Activated T-helper 1 cell treated with anti-CD3 and anti-CD28 coated beads, Interleukin-2, amount 50 U/mL, for 16 hours (primary cell): ENCODE results near the gene PZP.

Experiments
- DNase-seq, 2 donors: peaks; one replicate each; pipeline ENCODE4 v3.0.0-alpha.2; 2020; ENCODE audit warnings: low read depth in 1 of 2, low spot score in 1 of 2

The PZP gene

DNA sequence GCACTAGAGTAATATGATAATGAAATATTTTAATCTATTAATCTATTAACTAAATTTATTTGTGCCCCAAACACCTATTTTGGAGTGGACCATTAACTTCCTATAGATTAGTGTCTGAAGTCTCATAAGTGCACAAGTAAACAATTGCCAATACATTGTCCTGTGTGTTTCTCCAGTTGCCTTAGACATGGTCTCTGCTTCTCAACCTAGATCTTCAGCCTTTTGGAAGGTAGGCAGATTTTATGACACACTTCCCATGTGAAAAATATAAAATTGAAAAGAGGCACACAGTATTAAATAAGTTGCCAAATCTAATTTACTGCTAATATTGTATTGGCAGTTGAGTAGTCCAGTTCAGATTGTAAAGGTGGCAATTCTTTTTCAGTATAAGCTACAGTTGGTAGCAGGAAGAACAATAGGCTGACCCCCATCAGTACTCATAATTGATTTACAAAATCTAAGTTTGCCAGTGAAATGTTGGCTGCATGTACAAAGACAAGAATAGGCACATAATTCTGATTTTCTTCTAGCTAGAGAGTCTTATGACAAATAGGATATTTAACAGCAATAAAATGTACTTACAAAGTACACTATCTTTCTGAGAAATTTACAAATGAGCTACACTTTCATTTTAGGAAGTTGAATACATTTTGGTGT is 103.3 kb downstream of the PZP start:
- DNase-seq, result no peak

DNA sequence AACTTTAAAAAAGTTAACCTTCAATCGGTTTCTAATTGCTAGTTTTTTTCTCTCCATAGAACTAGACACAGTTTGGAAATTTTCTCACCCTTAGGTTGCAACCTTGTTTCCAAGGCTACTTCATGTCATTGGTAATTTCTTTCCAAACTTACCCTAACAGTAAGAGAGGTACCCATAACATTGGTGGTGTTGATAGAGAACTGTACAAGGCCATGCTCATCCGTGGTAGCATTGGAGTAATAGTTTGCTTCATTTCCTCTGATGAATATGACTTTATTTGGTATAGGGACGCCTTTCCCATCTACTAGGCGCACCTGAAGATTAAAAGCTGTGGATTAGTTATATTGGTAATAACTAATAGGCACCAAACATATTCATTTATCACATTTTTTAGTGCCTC is 104.1 kb downstream of the PZP start:
- DNase-seq, result no peak

DNA sequence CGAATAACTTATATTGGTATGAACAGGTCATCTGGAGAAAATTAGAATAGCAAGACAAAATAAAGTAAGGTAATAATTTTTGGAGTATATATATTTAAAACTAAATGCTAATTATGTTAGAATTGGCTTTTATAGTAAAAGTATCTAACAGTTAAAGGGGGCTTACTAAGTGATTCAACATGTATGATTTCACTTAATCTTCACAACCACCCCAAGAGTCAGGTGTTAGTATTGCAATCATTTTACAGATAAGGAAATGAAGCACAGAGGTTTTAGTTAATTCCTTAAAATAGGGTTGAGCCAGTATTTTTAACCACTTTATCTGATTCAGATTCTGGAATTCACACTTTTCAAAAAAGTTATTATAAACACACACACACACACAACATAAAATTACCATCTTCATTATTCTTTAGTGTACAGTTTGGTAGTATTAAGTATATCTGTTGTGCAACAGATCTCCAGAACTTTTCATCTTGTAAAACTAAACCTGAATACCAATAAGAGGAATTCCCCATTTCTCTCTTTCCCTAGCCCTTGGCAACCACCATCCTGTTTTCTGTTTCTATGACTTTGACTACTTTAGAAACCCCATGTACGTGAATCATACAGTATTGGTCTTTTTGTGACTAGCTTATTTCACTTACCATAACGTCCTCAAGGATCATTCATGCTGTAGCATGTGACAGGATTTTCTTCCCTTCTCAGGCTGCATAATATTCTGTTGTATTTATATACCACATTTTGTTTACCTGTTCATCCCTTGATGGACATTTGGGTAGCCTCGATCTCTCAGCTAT is 104.9 kb downstream of the PZP start:
- DNase-seq, result no peak

DNA sequence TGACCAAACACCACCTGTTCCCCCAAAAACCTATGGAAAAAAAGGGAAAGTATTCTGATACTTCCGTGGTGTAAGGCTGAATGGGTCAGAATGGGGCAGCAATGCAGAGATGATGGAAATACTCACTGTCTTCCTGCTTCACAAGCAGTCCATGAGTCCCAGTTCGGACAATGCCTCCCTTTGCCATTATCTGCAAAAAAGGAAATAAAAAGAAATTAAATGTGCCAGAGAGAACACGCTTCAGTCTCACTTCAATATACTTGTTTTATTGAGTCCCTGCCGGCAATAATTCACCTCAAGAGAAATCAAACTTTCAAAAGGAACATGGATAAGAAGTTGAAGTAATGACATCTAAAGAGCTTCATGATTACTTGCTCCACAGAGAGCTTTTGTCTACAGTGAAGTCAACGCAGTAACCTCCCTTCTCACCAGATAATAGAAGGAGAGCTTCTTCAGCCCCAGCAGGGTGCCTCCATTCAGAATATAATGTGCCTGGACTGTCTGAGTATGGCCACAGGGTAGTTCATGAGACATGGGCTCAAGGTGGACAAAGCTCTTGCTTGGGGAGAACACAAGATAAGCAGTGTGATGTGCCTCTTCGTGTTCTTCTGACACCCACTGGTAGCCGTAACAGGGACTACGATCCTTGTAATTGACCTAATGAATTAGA is 107.0 kb downstream of the PZP start:
- DNase-seq, result no peak

DNA sequence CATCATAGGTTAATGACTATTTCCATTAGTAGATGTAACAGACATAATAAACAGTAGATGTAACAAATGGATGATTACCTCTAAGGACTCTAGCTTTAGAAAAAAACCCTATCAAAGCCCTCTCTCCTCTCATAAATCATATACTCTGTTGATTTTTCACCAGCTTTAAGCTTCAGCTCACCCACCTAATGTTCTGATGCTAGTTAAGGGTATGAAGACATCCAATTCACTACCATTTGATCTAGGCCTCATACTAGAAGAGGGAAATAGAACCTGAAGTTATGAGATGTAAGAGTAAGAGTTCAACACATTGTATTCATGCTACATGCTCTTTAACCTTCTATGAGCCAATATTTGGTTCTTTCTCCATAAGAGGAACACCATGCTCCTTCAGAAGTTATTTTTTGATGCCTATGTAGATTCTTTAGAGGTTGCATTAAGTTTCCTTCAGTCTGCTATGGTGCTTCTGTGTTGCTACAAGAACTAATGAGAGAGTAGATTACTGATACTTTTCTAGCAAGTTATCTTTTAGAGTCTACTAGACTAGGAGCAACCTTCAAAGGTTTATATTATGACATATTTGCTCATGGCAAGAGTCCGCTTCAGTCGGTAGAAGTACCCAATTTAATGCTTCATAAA is 108.5 kb downstream of the PZP start:
- DNase-seq, result no peak
